NAMALWA (cell line): ENCODE data around the gene C1orf167.

Experiments used
- DNase-seq: peaks from one replicate; pipeline ENCODE4 v3.0.0-alpha.2; 2015; ENCODE audit warnings: low spot score

Gene C1orf167

DNA sequence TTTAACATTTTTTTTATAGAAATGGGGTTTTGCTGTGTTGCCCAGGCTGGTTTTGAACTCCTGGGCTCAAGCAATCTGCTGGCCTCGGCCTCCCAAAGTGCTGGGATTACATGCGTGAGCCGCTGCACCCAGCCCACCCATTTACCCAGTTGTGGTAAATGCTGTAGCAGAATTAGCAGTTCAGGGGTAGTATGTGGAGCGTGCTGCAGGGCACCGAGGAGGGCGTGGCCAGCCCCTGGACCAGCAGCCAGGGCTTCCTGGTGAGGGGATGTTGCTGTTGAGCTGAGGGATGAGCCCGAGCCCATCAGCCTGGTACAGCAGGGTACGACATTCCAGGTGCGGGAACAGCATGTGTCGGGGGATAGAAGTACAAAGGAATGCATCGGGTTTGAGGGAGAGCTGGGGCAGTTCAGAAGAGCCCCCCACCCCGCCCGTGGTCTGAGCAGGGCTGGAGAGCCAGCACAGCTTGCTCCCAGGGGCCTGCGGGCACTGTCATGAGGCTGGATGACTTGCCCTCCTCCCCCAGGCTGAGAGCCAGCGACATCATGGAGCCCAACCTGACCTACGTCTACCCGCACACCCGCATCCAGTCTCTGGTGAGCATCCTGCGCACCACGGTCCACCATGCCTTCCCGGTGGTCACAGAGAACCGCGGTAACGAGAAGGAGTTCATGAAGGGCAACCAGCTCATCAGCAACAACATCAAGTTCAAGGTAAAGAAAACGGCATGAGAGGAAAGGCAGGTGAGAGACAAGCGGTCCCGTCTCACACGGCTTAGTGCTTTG, 73.6 kb downstream of the C1orf167 start:
- no peak for DNase-seq

- DNase-seq, result no peak
Observed at GRCh38 chr1:11836955-11837766, 75.2 kb downstream of the C1orf167 start.

DNA sequence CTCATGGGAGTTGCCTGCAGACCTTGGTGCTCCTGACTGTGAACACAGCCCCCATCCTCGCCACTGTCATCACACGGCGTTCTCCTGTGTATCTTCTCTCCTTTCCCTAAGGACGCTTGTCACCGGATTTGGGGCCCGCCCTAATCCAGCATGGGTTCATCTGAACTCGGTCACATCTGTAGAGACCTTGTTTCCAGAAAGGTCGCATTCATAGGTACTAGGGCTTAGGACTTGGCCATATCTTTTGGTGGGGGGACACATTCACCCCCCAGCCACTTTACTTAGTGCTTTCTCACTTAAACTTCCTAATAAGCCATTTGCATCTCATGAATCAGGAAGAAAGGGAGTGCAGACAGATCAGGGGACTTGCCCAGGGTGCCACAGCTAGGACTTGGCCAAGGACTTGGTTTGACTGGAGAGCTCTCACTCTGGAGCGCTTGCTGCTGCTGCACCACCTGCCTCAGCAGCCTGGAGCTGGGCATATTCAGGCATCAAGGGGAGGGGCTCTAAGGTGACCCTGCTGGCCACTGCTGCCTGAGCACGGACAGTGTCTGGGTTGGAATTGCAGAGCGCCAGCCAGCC, 75.9 kb downstream of the C1orf167 start:
- no peak for DNase-seq

DNA sequence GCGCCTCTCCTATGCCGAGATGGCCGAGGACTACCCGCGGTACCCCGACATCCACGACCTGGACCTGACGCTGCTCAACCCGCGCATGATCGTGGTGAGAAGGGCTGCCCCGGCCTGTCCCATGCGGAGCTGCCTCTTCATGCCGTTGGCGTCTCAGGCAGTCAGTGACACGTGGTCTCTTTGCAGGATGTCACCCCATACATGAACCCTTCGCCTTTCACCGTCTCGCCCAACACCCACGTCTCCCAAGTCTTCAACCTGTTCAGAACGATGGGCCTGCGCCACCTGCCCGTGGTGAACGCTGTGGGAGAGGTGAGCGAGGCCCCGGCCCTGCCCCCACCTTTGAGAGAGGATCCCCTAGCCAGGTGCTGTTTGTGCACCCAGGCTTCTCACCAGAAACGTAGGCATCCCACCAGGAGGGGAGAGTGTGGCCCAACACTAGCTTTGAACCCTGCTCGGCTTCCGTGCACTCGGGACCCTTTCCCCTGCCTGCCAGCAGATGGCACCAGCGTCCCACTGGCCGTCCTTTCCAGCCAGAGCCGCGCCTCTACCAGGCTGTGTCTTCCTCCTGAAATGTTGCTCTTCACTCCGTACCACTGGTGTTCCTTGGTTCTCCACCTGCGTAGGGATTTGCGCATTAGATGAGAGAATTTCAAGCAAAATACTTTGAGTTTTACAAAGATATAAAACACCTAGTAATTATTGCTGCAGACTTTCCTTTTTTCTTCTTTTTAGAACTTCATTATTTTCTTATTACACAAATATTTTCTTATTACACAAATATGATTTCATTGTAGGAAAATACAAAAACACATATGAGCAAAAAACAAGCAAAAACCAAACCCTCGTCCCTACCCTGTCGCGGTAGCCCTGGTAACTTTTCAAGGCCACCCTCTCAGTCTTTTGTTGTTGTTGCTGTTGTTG, 76.6 kb downstream of the C1orf167 start:
- DNase-seq, result peak; percentile 85
